K562 (cell line): ENCODE measurements around the gene SYK. TPM values are rescaled to one million over a fixed set of nuclear protein-coding genes. Genes with fewer than 3 reads are reported as not detected.

Experiments
- ATF7 ChIP-seq: fragments of 450-650 bp; IDR thresholded peaks from 2 replicates; pipeline ENCODE4 v1.7.1; 2014; ENCODE audit warnings: mild to moderate bottlenecking, moderate library complexity
- C11orf30 ChIP-seq: fragments of 450-650 bp; IDR thresholded peaks from 2 replicates; pipeline ENCODE4 v1.6.1; 2016; ENCODE audit warnings: low read depth, mild to moderate bottlenecking
- CXXC5 ChIP-seq: fragments of 250-450 bp; sonication (Bioruptor Pico); IDR thresholded peaks from 2 replicates; pipeline ENCODE4 v1.8.0; 2022; ENCODE audit warnings: inconsistent platforms, mild to moderate bottlenecking, moderate library complexity
- DPF2 ChIP-seq: fragments of 450-650 bp; IDR thresholded peaks from 2 replicates; pipeline ENCODE4 v1.6.1; 2016
- EP400 ChIP-seq: fragments of 450-650 bp; IDR thresholded peaks from 2 replicates; pipeline ENCODE4 v1.6.1; 2017; ENCODE audit warnings: antibody characterized with exemption, mild to moderate bottlenecking, moderate library complexity
- FOXA3 ChIP-seq, 2 experiments: fragments of 450-650 bp in 1 of 2; sonication (generic) in 1 of 2; formaldehyde crosslinking; IDR thresholded peaks in 1 of 2; conservative IDR thresholded peaks in 1 of 2; 2 replicates each; pipeline versions ENCODE4 v1.4.0 to v1.8.0; 2020 to 2022; ENCODE audit warnings: mild to moderate bottlenecking in 2 of 2, missing genetic modification reagents in 1 of 2
- HDAC2 ChIP-seq: fragments of 450-650 bp; IDR thresholded peaks from 2 replicates; pipeline ENCODE4 v1.6.1; 2016; ENCODE audit warnings: mild to moderate bottlenecking
- JUND ChIP-seq, 2 experiments: IDR thresholded peaks; 2 replicates in 1 of 2; 3 replicates in 1 of 2; pipeline ENCODE4 v1.6.1; 2011; ENCODE audit warnings: borderline replicate concordance in 2 of 2, low read depth in 2 of 2, low read length in 2 of 2, improper control_type of control experiment in 1 of 2, missing biosample characterization in 1 of 2, missing genetic modification characterization in 1 of 2, missing genetic modification reagents in 1 of 2
- L3MBTL2 ChIP-seq: fragments of 450-650 bp; IDR thresholded peaks from 2 replicates; pipeline ENCODE4 v1.6.1; 2016; ENCODE audit warnings: mild to moderate bottlenecking, moderate library complexity
- POLR2AphosphoS5 ChIP-seq: IDR thresholded peaks from 2 replicates; pipeline ENCODE4 v1.6.1; 2011; ENCODE audit warnings: mild to moderate bottlenecking, low read depth, low read length, moderate library complexity; ENCODE audit not compliant: control insufficient read depth, insufficient read depth
- POLR2H ChIP-seq: IDR thresholded peaks from 2 replicates; pipeline ENCODE4 v1.6.1; 2016; ENCODE audit warnings: missing genetic modification characterization, low read depth, mild to moderate bottlenecking, control low read depth, missing compliant biosample characterization, moderate library complexity
- PTTG1 ChIP-seq: fragments of 450-650 bp; IDR thresholded peaks from 2 replicates; pipeline ENCODE4 v1.6.1; 2016; ENCODE audit warnings: low read depth, mild to moderate bottlenecking, missing genetic modification characterization, missing compliant biosample characterization
- TAL1 ChIP-seq: fragments of 450-650 bp; IDR thresholded peaks from 2 replicates; pipeline ENCODE4 v1.6.1; 2016; ENCODE audit warnings: mild to moderate bottlenecking
- ZKSCAN1 ChIP-seq: fragments of 150-350 bp; IDR thresholded peaks from 2 replicates; pipeline ENCODE4 v1.6.1; 2016; ENCODE audit warnings: low read depth, low read length
- ZNF175 ChIP-seq: fragments of 200-800 bp; sonication (Bioruptor generic); IDR thresholded peaks from 2 replicates; pipeline ENCODE4 v1.6.1; 2016; ENCODE audit warnings: low read depth, mild to moderate bottlenecking, missing genetic modification characterization, missing compliant biosample characterization
- ZNF589 ChIP-seq: fragments of 200-800 bp; sonication (Bioruptor generic); IDR thresholded peaks from 2 replicates; pipeline ENCODE4 v1.6.1; 2016; ENCODE audit warnings: low read depth, missing genetic modification characterization, missing compliant biosample characterization
- ZSCAN32 ChIP-seq: fragments of 450-650 bp; formaldehyde crosslinking; IDR thresholded peaks from 2 replicates; pipeline ENCODE4 v1.4.0; 2020; ENCODE audit warnings: mild to moderate bottlenecking, moderate library complexity
- polyA plus RNA-seq, 8 experiments: library from polyadenylated mRNA; depleted of rRNA in 4 of 8; stranded (reverse) in 5 of 8; unstranded in 3 of 8; fragments of >200 nt; fragmentation: Nextera tagmentation in 2 of 8; fragmentation: Illumina TruSeq in 1 of 8; extraction: Ambion mirVana in 2 of 8; extraction: Trizol in 1 of 8; gene quantifications; 2 replicates each; pipeline versions ENCODE4 v1.2.1 to v1.2.3, GENCODE V29; 2011 to 2014; ENCODE audit warnings: inconsistent platforms in 1 of 8, missing spikeins in 1 of 8
- total RNA-seq, 7 experiments: library from RNA; depleted of rRNA in 6 of 7; stranded (reverse); fragments of >200 nt in 6 of 7; fragmentation: Illumina TruSeq in 2 of 7; extraction: Trizol in 2 of 7; gene quantifications; 2 replicates each; pipeline versions ENCODE4 v1.2.1 to v1.2.3, GENCODE V29; 2011 to 2021; ENCODE audit warnings: low replicate concordance in 1 of 7
- TF ChIP-seq, protein P1 (sequence below): fragments of 450-650 bp; formaldehyde crosslinking; IDR thresholded peaks from 2 replicates; pipeline ENCODE4 v1.4.0; 2022; ENCODE audit warnings: mild to moderate bottlenecking, moderate library complexity

The SYK gene
- total and polyA plus RNA-seq, 9 of the 15 experiments (the other 6 are each of a cell fraction or from before 2014, with no cell fraction given): 3.9 to 32.7 (median 16.7) TPM

GRCh38 chr9:90868555-90868954 is 66.9 kb downstream of the SYK start (continued):
- TF ChIP-seq, protein P1, sequence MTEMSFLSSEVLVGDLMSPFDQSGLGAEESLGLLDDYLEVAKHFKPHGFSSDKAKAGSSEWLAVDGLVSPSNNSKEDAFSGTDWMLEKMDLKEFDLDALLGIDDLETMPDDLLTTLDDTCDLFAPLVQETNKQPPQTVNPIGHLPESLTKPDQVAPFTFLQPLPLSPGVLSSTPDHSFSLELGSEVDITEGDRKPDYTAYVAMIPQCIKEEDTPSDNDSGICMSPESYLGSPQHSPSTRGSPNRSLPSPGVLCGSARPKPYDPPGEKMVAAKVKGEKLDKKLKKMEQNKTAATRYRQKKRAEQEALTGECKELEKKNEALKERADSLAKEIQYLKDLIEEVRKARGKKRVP: peak; percentile 94
- TF ChIP-seq C11orf30 (0 out of 2 replicates have a peak, but pooled peaks have one; percentile 2), ZNF175 (CRISPR knock-in tag) (0 out of 2 replicates have a peak, but pooled peaks have one; percentile 32), DPF2 (0 out of 2 replicates have a peak, but pooled peaks have one; percentile 23), L3MBTL2 (peak; percentile 41; the same call in 1 of the 2 replicates), CXXC5 (CRISPR knock-in tag) (0 out of 2 replicates have a peak, but pooled peaks have one; percentile 38), JUND (IDR thresholded peaks at IDR 0.05; ENCODE audit: borderline replicate concordance, low read depth, low read length) (peak; percentile 69), JUND (tag; IDR thresholded peaks at IDR 0.05; ENCODE audit: borderline replicate concordance, low read depth, low read length) (peak; percentile 59; the same call in 1 of the 3 replicates), ZNF589 (CRISPR knock-in tag) (peak; percentile 61; the same call in 1 of the 2 replicates), EP400 (peak; percentile 40; the same call in 1 of the 2 replicates), PTTG1 (tag) (no peak), ATF7 (peak; percentile 80), FOXA3 (CRISPR knock-in tag; conservative IDR thresholded peaks at IDR 0.05 in 1 of 2, IDR thresholded peaks at IDR 0.05 in 1 of 2) (no peak), POLR2AphosphoS5 (no peak), ZSCAN32 (CRISPR knock-in tag) (peak; percentile 81; the same call in 1 of the 2 replicates), HDAC2 (peak; percentile 22; the same call in 1 of the 2 replicates), POLR2H (0 out of 2 replicates have a peak, but pooled peaks have one; percentile 34), TAL1 (0 out of 2 replicates have a peak, but pooled peaks have one; percentile 9), ZKSCAN1 (no peak)
